Liver (tissue), 9 donors: ENCODE measurements around the gene TACC3. TPM values are rescaled to one million over a fixed set of nuclear protein-coding genes. Genes with fewer than 3 reads are reported as not detected.
A peak's percentile ranks its signal among the peaks of the same experiment; 100 is the strongest.

ENCODE experiments used
- DNase-seq: peaks from one replicate; pipeline ENCODE4 v3.0.0-alpha.2; 2017; ENCODE audit warnings: low spot score
- H3K27ac ChIP-seq, 2 donors: one replicate each; pipeline ENCODE4 v1.7.0; 2013; ENCODE audit warnings: inconsistent platforms in 2 of 2, low read length in 2 of 2, control low read depth in 1 of 2, low read depth in 1 of 2, mild to moderate bottlenecking in 1 of 2
- H3K27me3 ChIP-seq, 4 donors: one replicate each; pipeline versions ENCODE4 v1.6.1 to v1.7.0; 2013; ENCODE audit warnings: low read length in 3 of 4, inconsistent platforms in 1 of 4, mild to moderate bottlenecking in 1 of 4, moderate library complexity in 1 of 4; ENCODE audit not compliant: control insufficient read depth in 4 of 4, insufficient read depth in 4 of 4
- H3K36me3 ChIP-seq, 4 donors: one replicate each; pipeline versions ENCODE4 v1.6.1 to v1.7.0; 2013; ENCODE audit warnings: low read length in 3 of 4, mild to moderate bottlenecking in 3 of 4, low read depth in 1 of 4, moderate library complexity in 1 of 4; ENCODE audit not compliant: control insufficient read depth in 4 of 4, insufficient read depth in 3 of 4
- H3K4me1 ChIP-seq, 4 donors: one replicate each; pipeline versions ENCODE4 v1.6.1 to v1.7.0; 2013; ENCODE audit warnings: low read length in 3 of 4, mild to moderate bottlenecking in 3 of 4, moderate library complexity in 1 of 4; ENCODE audit not compliant: control insufficient read depth in 4 of 4, insufficient read depth in 4 of 4
- H3K4me3 ChIP-seq, 3 donors: one replicate each; pipeline versions ENCODE4 v1.6.1 to v1.7.0; 2013; ENCODE audit warnings: low read length in 3 of 3, control low read depth in 1 of 3, low read depth in 1 of 3, mild to moderate bottlenecking in 1 of 3
- H3K9ac ChIP-seq, 2 donors: one replicate each; pipeline ENCODE4 v1.7.0; 2013; ENCODE audit warnings: low read length in 2 of 2, mild to moderate bottlenecking in 2 of 2, moderate library complexity in 2 of 2, control low read depth in 1 of 2, low read depth in 1 of 2
- H3K9me3 ChIP-seq, 4 donors: one replicate each; pipeline versions ENCODE4 v1.6.1 to v1.7.0; 2013; ENCODE audit warnings: low read length in 3 of 4; ENCODE audit not compliant: control insufficient read depth in 4 of 4
- EGR1 ChIP-seq, 2 donors: IDR thresholded peaks; 2 replicates each; pipeline ENCODE4 v1.6.1; 2016 to 2018; ENCODE audit warnings: antibody characterized with exemption in 2 of 2, low read depth in 2 of 2
- FOXA1 ChIP-seq: IDR thresholded peaks from 2 replicates; pipeline ENCODE4 v1.6.1; 2016; ENCODE audit warnings: antibody characterized with exemption
- FOXA2 ChIP-seq: IDR thresholded peaks from 2 replicates; pipeline ENCODE4 v1.6.1; 2016; ENCODE audit warnings: antibody characterized with exemption
- GABPA ChIP-seq, 2 donors: IDR thresholded peaks in 1 of 2; conservative IDR thresholded peaks in 1 of 2; 2 replicates each; pipeline ENCODE4 v1.6.1; 2016; ENCODE audit warnings: antibody characterized with exemption in 2 of 2, mild to moderate bottlenecking in 1 of 2, moderate library complexity in 1 of 2
- HNF4A ChIP-seq, 2 donors: conservative IDR thresholded peaks; 2 replicates each; pipeline ENCODE4 v1.6.1; 2016; ENCODE audit warnings: antibody characterized with exemption in 2 of 2, mild to moderate bottlenecking in 2 of 2
- HNF4G ChIP-seq: IDR thresholded peaks from 2 replicates; pipeline ENCODE4 v1.6.1; 2016; ENCODE audit warnings: antibody characterized with exemption
- JUND ChIP-seq, 2 donors: IDR thresholded peaks; 2 replicates each; pipeline ENCODE4 v1.6.1; 2016; ENCODE audit warnings: antibody characterized with exemption in 2 of 2
- NR2F2 ChIP-seq: IDR thresholded peaks from 2 replicates; pipeline ENCODE4 v1.6.1; 2016; ENCODE audit warnings: antibody characterized with exemption
- RAD21 ChIP-seq, 2 donors: IDR thresholded peaks; 2 replicates each; pipeline ENCODE4 v1.6.1; 2016; ENCODE audit warnings: antibody characterized with exemption in 2 of 2, mild to moderate bottlenecking in 2 of 2
- RXRA ChIP-seq, 2 donors: IDR thresholded peaks; 2 replicates each; pipeline ENCODE4 v1.6.1; 2017 to 2018; ENCODE audit warnings: antibody characterized with exemption in 2 of 2, mild to moderate bottlenecking in 1 of 2
- SP1 ChIP-seq: IDR thresholded peaks from 2 replicates; pipeline ENCODE4 v1.6.1; 2018; ENCODE audit warnings: antibody characterized with exemption, mild to moderate bottlenecking
- TAF1 ChIP-seq: conservative IDR thresholded peaks from 2 replicates; pipeline ENCODE4 v1.6.1; 2016; ENCODE audit warnings: antibody characterized with exemption, mild to moderate bottlenecking
- YY1 ChIP-seq: IDR thresholded peaks from 2 replicates; pipeline ENCODE4 v1.6.1; 2016; ENCODE audit warnings: antibody characterized with exemption, mild to moderate bottlenecking
- WGBS: extraction: QIAGEN DNeasy Blood & Tissue Kit; methylation state at CpG from one replicate; pipeline ENCODE4 v1.1.7; 2013; 5-methylcytosine and 5-hydroxymethylcytosine counted together
- polyA plus RNA-seq, 2 donors: library from polyadenylated mRNA; stranded (reverse) in 1 of 2; unstranded in 1 of 2; fragments of 200-250 nt in 1 of 2; fragments of >200 nt in 1 of 2; fragmentation: Nextera tagmentation in 1 of 2; extraction: Ambion mirVana in 1 of 2; gene quantifications; one replicate each; pipeline versions ENCODE4 v1.2.1 to v1.2.3, GENCODE V29; 2013 to 2015
- total RNA-seq, 2 donors: library from RNA; depleted of rRNA; stranded (reverse); fragments of >200 nt; gene quantifications; one replicate each; pipeline ENCODE4 v1.2.3, GENCODE V29; 2014
- TF ChIP-seq, protein P1 (sequence below): IDR thresholded peaks from 2 replicates; pipeline ENCODE4 v1.6.1; 2016; ENCODE audit warnings: antibody characterized with exemption
- TF ChIP-seq, protein P2 (sequence below): IDR thresholded peaks from 2 replicates; pipeline ENCODE4 v1.6.1; 2016; ENCODE audit warnings: antibody characterized with exemption
- TF ChIP-seq, protein P3 (sequence below): fragments of 150-350 bp; IDR thresholded peaks from 2 replicates; pipeline ENCODE4 v1.5.1; 2017; ENCODE audit warnings: improper control_type of control experiment, low read depth, low read length; ENCODE audit not compliant: missing input control
- donor health status: healthy.
- donor health status: healthy.
- donor health status: healthy.
- donor health status: healthy.
- donor health status: healthy.

TACC3 gene
- total and polyA plus RNA-seq, 4 donors = 1.4 to 38.9 (median 5.5) TPM

DNA sequence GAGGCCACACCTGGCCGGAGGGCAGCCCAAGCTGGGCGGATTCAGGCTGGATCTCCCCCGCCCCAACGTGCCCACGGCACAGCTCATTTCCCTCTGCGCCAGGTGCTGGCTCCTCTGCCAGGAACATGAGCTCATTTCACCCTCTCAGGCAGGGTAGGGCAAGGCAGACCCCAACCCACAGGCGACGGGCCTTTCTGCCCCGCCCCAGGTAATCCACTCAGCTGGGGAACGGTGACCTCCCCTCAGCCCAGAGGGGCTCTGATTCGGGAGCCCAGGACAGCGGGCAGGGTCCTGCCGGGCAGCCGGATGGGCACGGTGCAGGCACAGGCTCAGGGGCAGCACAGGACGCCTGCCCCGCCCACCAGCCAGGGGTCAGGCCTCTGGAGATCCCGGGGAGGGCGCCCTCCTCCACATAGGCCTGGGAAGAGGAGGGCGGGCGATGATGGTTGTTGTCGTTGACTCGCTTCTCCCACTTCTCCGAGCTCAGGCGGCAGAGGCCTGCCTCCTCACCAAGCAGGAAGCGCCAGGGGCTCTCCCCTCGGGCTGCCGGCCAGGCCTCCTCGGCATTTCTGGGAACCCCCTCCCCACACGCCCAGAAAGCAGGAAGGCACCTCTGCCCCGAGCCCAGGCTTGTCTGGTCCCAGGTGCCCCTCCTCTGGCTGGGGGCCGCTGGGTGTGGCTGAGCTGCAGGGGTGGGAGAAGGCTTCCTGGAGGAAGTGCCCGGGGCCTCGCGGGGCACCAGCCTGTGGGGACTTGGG, 31.1 kb downstream of the TACC3 start:
- no peaks in the 10 kb centered on the region for H3K36me3 ChIP-seq
- no peaks in the 10 kb centered on the region for H3K27me3 ChIP-seq
- no peak overlapping the region for H3K4me3 ChIP-seq
- no peaks in the 10 kb centered on the region for H3K9me3 ChIP-seq
- H3K9ac ChIP-seq = no peak overlapping the region
- peak overlapping the region in 1 of 2 donors; percentile 7 for H3K27ac ChIP-seq
- no peak for DNase-seq
- H3K4me1 ChIP-seq = peaks cover 0 to 12% (median 7%) of the 10 kb centered on the region in 4 donors
- TF ChIP-seq EGR1 (IDR thresholded peaks at IDR 0.05; ENCODE audit: low read depth in 2 of 2) (no peak), RXRA (IDR thresholded peaks at IDR 0.05) (no peak), FOXA1 (no peak), HNF4A (conservative IDR thresholded peaks at IDR 0.05) (no peak), FOXA2 (no peak), SP1 (no peak), TAF1 (no peak), GABPA (IDR thresholded peaks at IDR 0.05 in 1 of 2, conservative IDR thresholded peaks at IDR 0.05 in 1 of 2) (no peak), NR2F2 (no peak), HNF4G (no peak), JUND (IDR thresholded peaks at IDR 0.05) (no peak)
- TF ChIP-seq, protein P1, sequence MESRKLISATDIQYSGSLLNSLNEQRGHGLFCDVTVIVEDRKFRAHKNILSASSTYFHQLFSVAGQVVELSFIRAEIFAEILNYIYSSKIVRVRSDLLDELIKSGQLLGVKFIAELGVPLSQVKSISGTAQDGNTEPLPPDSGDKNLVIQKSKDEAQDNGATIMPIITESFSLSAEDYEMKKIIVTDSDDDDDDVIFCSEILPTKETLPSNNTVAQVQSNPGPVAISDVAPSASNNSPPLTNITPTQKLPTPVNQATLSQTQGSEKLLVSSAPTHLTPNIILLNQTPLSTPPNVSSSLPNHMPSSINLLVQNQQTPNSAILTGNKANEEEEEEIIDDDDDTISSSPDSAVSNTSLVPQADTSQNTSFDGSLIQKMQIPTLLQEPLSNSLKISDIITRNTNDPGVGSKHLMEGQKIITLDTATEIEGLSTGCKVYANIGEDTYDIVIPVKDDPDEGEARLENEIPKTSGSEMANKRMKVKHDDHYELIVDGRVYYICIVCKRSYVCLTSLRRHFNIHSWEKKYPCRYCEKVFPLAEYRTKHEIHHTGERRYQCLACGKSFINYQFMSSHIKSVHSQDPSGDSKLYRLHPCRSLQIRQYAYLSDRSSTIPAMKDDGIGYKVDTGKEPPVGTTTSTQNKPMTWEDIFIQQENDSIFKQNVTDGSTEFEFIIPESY = no peak
- TF ChIP-seq, protein P2, sequence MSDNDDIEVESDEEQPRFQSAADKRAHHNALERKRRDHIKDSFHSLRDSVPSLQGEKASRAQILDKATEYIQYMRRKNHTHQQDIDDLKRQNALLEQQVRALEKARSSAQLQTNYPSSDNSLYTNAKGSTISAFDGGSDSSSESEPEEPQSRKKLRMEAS = no peak
- TF ChIP-seq, protein P3, sequence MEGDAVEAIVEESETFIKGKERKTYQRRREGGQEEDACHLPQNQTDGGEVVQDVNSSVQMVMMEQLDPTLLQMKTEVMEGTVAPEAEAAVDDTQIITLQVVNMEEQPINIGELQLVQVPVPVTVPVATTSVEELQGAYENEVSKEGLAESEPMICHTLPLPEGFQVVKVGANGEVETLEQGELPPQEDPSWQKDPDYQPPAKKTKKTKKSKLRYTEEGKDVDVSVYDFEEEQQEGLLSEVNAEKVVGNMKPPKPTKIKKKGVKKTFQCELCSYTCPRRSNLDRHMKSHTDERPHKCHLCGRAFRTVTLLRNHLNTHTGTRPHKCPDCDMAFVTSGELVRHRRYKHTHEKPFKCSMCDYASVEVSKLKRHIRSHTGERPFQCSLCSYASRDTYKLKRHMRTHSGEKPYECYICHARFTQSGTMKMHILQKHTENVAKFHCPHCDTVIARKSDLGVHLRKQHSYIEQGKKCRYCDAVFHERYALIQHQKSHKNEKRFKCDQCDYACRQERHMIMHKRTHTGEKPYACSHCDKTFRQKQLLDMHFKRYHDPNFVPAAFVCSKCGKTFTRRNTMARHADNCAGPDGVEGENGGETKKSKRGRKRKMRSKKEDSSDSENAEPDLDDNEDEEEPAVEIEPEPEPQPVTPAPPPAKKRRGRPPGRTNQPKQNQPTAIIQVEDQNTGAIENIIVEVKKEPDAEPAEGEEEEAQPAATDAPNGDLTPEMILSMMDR = no peak
- whole genome bisulfite sequencing = 57% methylated on average over 35 of the region's 35 CpGs

DNA sequence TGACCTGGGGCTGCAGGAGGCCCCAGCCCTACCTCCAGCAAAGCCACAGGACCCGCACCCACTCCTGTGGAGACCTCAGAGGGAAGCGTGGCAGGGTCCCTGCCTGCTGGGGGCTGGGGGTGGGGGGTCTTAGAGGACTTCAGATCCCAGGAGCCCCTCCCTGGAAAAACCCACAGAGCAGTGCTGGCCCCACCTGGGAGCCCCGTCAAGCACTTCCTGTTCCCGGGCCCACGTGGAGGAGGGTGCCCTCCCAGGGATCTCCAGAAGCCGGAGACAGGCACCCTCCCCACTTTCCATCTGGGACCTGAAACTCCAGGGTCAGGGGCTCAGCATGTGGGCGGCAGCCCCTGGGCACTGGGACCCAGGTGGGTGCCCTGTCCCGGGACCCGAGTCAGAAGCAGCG, 32.0 kb downstream of the TACC3 start:
- no peak overlapping the region for H3K9ac ChIP-seq
- TF ChIP-seq EGR1 (IDR thresholded peaks at IDR 0.05; ENCODE audit: low read depth in 2 of 2) = no peak
- no peak for TF ChIP-seq RXRA (IDR thresholded peaks at IDR 0.05)
- TF ChIP-seq, protein P1 = no peak
- no peak for TF ChIP-seq SP1
- TF ChIP-seq JUND (IDR thresholded peaks at IDR 0.05) = no peak
- TF ChIP-seq TAF1 = no peak
- TF ChIP-seq RAD21 (IDR thresholded peaks at IDR 0.05) = no peak
- TF ChIP-seq YY1 = no peak
- no peak for TF ChIP-seq HNF4G
- TF ChIP-seq, protein P3 = no peak
- no peak for TF ChIP-seq HNF4A (conservative IDR thresholded peaks at IDR 0.05)
- DNase-seq = no peak
- no peak overlapping the region for H3K4me3 ChIP-seq
- 74% methylated on average over 10 of the region's 10 CpGs for WGBS
- peaks cover 0 to 9% (median 5%) of the 10 kb centered on the region in 4 donors for H3K4me1 ChIP-seq
- H3K9me3 ChIP-seq = no peaks in the 10 kb centered on the region
- no peak overlapping the region for H3K27ac ChIP-seq
- H3K36me3 ChIP-seq = no peaks in the 10 kb centered on the region
- H3K27me3 ChIP-seq = no peaks in the 10 kb centered on the region
